RPMI8226 (cell line): Measurements from ENCODE around the gene RSU1.
"Not testable (repeated sequence)": the region's sequence is repeated elsewhere in the genome, so short reads cannot be mapped to it uniquely, and the experiment has no call there.

ENCODE experiments used
- DNase-seq: peaks from one replicate; pipeline ENCODE4 v3.0.0-alpha.2; 2015

Gene RSU1

GRCh38 chr10:16777473-16778370 is 39.5 kb downstream of the RSU1 start:
- DNase-seq, result peak; percentile 56

GRCh38 chr10:16776896-16777295 is 40.3 kb downstream of the RSU1 start:
- no peak for DNase-seq

- no peak for DNase-seq
Measured at GRCh38 chr10:16773334-16773733, 43.9 kb downstream of the RSU1 start.

GRCh38 chr10:16770670-16771069 is 46.6 kb downstream of the RSU1 start:
- DNase-seq, result no peak

GRCh38 chr10:16770141-16770540 is 47.1 kb downstream of the RSU1 start:
- DNase-seq, result no peak

GRCh38 chr10:16769331-16769730 is 47.9 kb downstream of the RSU1 start:
- DNase-seq, result no peak

GRCh38 chr10:16768702-16769101 is 48.5 kb downstream of the RSU1 start:
- no peak for DNase-seq

- no peak for DNase-seq
Measured at GRCh38 chr10:16765509-16766375, 51.5 kb downstream of the RSU1 start.

GRCh38 chr10:16761300-16761699 is 55.9 kb downstream of the RSU1 start:
- no peak for DNase-seq

- no peak for DNase-seq
Measured at GRCh38 chr10:16756561-16757221, 60.5 kb downstream of the RSU1 start.

GRCh38 chr10:16754765-16755164 is 62.5 kb downstream of the RSU1 start:
- no peak for DNase-seq

GRCh38 chr10:16752849-16753248 is 64.4 kb downstream of the RSU1 start:
- not testable (repeated sequence) for DNase-seq

GRCh38 chr10:16752099-16752498 is 65.1 kb downstream of the RSU1 start:
- DNase-seq, result no peak

GRCh38 chr10:16751244-16751643 is 66.0 kb downstream of the RSU1 start:
- DNase-seq, result no peak

GRCh38 chr10:16750461-16750860 is 66.8 kb downstream of the RSU1 start:
- DNase-seq, result no peak

GRCh38 chr10:16748749-16749148 is 68.5 kb downstream of the RSU1 start:
- no peak for DNase-seq

- no peak for DNase-seq
Measured at GRCh38 chr10:16746856-16747255, 70.4 kb downstream of the RSU1 start.

GRCh38 chr10:16745061-16745460 is 72.2 kb downstream of the RSU1 start:
- no peak for DNase-seq

- DNase-seq, result no peak
Measured at GRCh38 chr10:16742165-16742960, 74.9 kb downstream of the RSU1 start.

- DNase-seq, result no peak
Measured at GRCh38 chr10:16741540-16741939, 75.7 kb downstream of the RSU1 start.

- no peak for DNase-seq
Measured at GRCh38 chr10:16737420-16737819, 79.8 kb downstream of the RSU1 start.

- no peak for DNase-seq
Measured at GRCh38 chr10:16735671-16736070, 81.6 kb downstream of the RSU1 start.
